GM21786 (cell line): ENCODE measurements around the gene ZBTB44.
"Not testable (repeated sequence)": the region's sequence is repeated elsewhere in the genome, so short reads cannot be mapped to it uniquely, and the experiment has no call there.

Experiments used
- ATAC-seq: cut with Tn5 transposase; IDR thresholded peaks from one replicate; pipeline ENCODE4 v1.9.1; 2021; ENCODE audit not compliant: unreplicated experiment

ZBTB44 gene, protein sequence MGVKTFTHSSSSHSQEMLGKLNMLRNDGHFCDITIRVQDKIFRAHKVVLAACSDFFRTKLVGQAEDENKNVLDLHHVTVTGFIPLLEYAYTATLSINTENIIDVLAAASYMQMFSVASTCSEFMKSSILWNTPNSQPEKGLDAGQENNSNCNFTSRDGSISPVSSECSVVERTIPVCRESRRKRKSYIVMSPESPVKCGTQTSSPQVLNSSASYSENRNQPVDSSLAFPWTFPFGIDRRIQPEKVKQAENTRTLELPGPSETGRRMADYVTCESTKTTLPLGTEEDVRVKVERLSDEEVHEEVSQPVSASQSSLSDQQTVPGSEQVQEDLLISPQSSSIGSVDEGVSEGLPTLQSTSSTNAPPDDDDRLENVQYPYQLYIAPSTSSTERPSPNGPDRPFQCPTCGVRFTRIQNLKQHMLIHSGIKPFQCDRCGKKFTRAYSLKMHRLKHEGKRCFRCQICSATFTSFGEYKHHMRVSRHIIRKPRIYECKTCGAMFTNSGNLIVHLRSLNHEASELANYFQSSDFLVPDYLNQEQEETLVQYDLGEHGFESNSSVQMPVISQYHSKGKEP

DNA sequence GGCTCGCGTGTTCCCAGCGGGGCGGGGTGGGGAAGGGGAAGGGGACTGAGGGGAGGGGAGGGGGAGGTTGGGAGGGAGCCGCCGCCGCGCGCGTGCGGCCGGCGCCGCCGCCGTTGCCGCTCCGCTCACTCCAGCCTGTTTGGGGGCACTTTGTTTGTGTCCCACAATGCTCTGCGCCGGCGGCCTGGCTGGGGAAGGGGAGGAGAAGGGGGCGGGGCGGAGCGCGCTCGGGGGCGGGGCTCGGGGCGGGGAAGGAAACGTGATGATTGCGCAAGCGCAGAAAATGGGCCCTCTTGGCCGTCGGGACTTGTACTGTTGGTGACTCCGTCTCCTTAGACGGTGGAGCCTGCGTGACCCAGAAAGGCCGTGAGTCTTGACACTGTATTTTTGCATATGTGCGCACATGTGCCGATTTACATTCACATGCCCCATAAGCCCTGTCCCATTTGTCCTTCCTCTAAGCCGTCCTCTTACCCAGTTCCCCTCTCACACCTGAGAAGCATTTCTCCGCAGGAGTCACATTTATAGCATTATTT lies at the start of gene ZBTB44:
Gene ZBTB44 (minus strand): TSS at position 168 of the 536 bp plus-strand sequence. CDS start 53,044 bp downstream, outside the sequence.
- peak; percentile 50 for ATAC-seq

DNA sequence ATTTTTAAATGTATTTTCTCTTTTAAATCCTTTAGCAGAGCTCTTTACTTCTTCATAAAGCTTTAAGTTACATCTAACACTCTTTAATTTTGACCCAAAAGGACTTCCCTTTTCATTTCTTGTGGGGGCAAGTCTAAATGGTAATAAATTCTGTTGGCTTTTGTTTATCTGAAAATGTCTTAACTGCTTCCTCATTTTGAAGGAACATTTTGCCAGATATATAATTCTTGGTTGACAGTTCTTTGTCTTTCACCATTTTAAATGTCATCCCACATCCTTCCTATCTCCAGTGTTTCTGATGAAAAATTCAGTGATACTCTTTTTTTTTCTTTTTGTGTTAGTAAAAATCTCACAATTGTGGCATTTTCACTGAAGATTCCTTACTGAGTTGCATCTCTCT lies 44.7 kb upstream of the ZBTB44 start:
- ATAC-seq = no peak

DNA sequence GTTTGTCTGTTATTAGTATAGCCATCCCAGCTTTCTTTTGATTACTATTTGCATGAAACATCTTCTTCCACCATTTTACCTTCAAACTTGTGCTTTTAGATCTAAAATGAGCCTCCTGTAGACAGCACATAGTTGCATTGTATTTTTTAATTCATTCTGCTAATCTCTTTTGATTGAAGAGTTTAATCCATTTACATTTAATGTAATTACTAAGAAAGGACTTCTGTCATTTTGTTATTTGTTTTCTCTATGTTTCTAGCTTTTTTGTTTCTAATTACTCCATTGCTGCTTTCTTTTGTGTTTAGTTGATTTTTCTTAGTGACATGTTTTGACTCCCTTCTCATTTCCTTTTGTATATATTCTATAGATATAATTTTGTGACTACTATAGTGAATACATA lies 43.7 kb upstream of the ZBTB44 start:
- no peak for ATAC-seq

DNA sequence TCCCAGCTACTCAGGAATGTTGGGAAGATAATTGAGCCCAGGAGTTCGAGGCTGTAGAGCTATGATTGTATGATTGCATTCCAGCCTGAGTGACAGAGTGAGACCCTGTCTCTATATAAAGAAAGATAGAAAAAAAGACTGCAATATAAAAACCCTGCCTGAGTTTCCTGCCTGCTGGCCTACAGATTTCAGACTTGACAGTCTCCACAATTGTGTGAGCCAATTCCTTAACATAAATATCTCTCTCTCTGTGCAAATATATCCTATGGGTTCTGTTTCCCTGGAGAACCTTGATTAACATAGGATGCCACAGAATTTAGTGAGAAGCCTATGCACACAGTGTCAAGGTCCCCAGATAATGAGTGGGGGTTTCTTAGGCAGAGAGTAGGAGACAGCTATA lies 32.5 kb upstream of the ZBTB44 start:
- ATAC-seq = no peak

DNA sequence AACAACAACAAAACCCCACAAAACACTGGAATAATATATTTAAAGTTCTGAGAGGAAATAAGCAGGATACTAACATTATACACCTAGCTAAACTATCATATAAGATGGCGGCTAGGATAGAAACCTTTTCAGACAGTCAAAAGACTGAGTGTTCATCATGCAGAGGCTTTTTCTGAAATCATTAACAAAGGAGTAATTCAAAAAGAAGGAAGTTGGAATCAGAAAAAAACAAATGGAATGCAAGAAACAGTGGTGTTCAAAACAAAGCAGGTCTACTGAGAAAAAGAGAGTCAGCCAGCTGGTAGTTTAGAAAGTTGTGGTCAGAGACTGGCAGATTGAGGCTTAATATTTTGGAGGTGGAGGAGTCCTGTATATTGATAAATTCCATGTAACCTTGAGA lies 30.1 kb upstream of the ZBTB44 start:
- ATAC-seq = no peak

DNA sequence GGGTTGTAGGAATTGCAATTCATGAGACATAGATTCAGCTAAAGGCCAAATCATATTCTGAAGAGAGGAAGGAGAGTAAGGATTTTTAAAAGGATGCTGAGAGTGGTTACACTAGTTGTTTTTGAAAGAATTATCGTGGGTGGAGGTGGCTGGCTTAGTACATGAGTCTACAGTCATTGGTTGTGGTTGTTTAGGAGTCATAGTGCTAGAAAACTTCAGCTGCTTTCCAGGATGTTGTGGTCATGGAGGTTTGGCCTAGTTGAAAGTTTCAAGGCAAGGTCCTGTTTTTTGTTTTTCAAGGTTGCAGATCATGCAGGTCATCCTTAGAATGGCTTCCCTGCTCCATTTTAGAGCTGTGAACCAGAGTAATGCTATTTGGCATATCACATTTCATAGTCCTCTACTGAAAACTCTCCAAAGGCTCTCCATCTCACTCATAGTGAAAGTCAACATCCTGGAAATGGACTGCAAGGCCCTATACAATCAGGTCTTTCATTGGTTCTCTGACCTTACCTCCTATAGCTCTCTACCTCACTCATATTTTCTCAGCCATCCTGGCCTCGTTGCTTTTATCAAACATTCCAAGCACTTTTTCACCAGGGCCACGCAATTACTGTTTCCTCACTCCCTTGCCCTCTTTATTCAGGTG lies 26.1 kb upstream of the ZBTB44 start:
- ATAC-seq = no peak

DNA sequence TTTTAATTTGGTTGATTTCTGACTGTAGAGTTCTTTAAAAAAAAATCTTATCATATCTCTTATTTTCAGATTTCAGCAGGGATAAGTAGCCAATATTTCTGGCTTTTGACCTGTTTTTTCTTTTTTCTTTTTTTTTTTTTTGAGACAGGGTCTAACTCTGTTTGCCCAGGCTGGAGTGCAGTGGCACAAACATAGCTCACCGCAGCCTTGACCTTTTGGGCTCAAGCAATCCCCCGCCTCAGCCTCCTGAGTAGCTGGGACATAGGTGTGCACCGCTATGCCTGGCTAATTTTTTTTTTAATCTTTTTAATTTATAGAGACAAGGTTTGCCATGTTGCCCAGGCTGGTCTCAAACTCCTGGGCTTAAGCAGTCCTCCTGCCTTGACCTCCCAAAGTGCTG lies 23.9 kb upstream of the ZBTB44 start:
- no peak for ATAC-seq

DNA sequence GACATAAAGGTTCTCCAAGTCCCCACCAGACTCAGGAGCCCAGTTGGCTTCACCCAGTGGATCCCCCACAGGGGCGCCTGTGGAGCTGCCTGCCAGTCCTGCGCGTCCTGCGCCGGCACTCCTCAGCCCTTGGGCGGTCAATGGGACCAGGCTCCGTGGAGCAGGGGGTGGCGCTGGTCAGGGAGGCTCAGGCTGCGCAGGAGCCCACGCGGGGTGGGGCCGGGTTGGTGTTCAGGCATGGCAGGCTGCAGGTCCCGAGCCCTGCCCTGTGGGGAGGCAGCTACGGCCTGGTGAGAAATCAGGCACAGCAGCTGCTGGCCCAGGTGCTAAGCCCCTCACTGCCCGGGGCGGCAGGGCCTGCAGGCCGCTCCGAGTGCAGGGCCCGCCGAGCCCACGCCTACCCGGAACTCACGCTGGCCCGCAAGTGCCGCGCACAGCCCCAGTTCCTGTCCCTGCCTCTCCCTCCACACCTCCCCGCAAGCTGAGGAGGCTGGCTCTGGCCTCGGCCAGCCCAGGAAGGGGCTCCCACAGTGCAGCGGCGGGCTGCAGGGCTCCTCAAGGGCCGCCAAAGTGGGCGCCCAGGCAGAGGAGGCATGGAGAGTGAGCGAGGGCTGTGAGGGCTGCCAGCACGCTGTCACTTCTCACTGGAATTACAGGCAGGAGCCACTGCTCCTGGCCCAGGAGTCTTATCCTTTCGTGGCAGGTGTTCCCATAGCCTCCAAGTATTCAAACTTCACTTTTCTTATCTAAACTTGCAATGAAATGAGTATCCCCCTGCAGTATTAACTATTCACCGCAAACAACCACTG lies 22.8 kb upstream of the ZBTB44 start:
- ATAC-seq = no peak

DNA sequence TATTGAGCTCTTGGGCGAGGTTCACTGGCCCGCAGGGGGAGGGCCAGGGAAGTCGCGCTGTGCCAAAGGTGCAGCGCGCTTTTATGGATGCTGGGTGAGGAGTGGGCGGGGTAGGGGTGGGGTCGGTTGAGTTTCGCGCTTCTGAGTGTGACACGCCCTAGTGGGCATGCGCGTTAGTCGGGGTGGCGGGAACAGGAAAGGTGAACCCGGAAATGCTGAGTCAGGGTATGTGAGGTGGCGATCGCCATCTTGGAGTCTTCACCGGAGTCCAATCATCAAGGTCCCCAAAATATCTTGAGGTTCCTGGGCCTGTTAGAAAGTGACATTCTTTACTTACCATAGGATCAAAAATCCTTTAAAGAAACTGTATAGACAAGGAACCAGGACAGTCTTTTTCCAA lies 16.7 kb upstream of the ZBTB44 start:
- not testable (repeated sequence) for ATAC-seq

DNA sequence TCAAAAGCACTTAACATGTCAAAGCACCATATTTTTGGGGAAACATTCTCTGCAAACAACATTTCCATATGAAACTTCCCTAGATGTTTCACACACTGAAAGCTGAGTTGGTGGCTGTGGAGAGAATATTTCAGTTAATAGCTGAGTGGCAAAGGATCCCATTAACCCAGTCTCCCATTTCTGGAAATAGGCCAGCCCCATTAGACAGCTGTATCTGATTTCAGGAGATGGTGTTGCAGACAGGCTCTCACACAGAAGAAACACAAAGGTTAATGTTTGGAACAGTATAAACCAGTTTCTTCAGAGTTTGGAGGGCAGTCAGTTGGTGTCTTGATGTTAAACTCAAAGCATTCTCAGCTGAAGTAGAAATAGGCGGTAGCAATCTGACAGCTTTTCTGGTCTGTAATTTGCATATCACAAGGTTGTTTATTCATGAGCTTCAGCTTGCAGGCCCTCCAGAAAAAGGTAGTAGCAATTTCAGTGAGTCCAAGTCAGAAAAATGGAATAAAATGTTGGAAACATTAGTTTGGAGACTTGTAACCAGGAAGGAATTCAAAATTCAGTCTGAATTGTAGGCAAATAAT lies 15.5 kb upstream of the ZBTB44 start:
- ATAC-seq = no peak

DNA sequence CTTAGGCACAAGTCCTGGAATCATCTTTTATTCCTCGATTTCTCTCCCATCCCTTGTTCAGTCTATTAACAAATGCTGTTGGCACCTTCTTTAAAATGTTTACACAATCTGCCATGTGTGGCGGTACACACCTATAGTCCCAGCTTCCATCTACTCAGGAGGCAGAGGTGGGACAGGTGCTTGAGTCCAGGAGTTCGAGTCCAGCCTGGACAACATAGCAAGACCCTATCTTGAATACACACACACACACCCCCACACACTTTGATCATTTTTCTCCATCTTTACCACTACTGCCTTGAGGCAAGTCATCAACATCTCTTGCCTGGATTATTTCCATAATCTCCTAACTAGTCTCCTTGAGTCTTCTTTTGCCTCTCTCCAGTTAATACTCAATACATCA lies 13.7 kb upstream of the ZBTB44 start:
- no peak for ATAC-seq

DNA sequence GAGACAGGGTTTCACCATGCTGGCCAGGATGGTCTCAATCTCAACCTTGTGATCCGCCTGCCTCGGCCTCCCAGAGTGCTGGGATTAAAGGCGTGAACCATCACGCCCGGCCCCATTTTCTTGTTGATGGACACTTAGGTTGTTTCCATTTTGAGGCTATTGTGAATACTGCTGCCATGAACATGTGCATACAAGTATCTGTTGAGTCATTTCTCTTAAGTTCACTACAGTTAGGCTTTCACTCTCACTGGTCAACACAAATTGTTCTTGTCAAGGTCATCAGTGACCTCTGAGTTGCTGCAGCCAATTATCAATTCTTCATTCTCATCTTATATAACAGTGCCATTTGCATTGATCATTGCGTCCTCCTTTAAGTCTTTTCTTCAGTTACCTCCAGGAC lies 13.0 kb upstream of the ZBTB44 start:
- ATAC-seq = no peak

DNA sequence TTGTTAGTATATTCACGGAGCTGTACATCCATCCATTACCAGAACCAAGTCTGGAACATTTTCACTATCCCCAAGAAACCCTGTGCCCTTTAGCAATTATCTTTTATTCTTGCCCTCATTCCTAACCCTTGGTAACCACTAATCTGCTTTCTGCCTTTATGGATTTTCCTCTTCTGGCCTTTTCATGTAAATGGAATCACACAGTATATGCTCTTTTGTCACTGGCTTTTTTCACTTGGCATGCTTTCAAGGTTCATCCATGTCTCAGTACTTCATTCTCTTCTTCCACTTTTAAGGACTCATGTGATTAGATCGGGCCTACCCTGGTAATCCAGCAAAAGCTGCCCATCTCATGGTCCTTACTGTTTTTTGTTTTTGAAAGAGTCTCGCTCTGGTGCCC lies 11.0 kb upstream of the ZBTB44 start:
- ATAC-seq = no peak

DNA sequence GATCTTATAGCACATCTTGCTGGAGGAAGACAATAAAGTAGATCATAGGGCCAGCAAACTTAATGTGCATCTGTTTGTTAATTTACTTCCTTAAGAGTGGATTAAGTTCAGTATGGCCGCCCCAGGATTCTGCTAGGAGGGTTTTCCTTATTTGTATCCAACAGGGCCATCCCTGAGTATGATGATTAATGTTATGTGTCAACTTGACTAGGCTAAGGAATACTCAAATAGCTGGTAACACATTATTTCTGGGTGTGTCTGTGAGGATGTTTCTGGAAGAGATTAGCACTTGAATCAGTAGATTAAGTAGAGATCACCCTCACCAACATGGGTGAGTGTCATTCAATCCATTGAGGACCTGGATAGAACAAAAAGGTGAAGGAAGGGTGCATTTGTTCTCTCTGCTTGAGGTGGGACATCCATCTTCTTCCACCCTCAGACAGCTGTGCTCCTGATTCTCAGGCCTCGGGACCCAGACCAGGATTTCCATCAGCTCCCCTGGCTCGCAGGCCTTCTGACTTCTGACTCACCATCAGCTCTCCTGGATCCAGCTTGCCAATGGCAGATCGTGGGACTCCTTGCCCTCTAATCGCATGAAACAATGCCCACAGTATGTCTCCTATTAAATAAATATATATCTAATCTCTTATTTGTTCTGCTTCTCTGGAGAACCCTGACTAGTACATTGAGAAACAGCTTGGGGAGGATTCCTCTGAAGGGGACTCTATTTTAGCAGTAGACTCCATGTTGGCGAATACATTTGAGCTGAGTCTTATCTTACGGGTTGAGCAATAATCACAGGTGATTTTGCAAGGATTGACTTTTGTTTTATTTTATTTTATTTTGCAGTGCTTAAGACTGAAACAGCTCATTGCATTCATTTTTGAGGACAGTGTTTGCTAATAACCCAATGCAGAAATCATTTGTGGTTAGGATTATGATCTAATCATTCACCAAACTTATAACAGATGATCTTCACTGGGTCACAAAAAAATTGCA lies 9.0 kb upstream of the ZBTB44 start:
- ATAC-seq = no peak

DNA sequence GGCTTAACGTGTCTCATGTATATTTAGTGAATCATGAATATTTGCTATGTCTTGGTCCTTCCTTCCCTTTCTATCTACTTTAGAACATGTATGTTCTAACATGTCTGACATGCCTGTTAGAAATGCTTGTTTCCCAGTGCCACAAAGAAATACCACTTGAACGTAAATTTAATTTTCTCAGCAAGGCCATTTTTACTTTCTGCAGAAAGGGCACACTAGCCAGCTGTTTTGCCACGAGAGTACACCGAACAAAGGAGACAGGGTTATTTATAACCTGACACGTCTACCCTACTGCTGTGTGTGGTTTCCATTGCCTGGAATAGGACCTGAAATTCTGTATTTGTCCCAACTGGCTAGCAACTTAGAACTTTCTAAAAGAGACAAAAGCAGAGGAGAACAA lies 7.4 kb upstream of the ZBTB44 start:
- no peak for ATAC-seq

DNA sequence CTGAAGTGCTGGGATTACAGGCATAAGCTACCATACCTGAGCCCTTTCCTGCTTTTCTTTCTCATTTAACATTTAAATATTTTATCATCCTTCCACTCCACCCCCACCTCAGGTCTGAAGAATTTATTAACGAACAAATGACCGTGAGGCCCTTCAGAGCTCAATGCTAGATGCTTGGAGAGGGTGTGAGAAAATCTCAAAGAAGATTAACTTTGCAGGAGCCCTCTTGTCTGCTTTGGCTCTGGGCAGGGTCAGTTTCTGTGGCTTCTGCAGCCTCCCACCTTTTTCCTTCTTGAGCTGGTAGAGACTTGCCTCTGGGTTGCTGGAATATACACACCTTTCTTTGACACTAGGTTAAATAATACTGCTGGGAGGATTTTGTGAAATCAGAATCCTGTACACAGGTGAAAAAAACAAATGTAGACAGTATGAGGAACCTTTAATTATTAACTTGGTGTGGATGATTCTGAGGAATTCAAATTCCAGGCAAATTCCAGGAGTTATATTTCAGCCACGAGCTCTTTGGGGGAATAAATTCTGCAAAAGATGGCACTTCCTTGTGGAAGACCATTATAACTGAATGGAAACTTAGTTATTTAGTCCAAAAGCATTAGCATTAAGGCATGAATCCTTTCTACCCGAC lies 3.4 kb upstream of the ZBTB44 start:
- ATAC-seq = no peak

DNA sequence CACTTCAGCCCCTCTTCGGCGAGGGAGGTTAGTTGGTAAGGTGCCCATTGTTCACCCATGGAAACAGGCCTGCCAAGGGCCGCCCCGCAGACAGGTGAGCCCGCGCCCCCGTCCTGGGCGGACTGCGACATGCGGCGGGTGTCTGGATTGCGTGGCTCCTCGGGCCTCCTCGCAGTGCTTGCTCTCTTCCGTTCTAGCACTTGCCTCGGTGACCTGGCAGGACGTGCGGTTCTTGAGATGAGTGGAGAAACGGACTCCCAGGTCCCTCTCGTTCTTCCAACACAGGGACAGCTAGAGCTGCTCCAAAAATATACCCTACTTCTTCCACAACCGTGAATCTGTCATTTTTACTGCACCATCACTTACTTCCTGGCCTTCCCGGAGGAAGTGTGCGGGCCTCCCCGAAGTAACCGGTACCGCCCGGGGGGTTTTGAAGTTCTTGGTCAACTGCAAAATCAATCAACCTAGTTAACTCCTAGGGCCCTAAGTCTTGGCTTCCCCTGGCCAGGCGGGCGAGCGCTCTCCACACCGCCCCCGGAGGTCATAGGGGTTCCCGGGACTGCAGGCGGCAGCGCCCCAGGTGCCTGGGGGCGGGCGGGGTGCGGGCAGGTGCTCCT lies 745 bp upstream of the ZBTB44 start:
- peak; percentile 33 for ATAC-seq

DNA sequence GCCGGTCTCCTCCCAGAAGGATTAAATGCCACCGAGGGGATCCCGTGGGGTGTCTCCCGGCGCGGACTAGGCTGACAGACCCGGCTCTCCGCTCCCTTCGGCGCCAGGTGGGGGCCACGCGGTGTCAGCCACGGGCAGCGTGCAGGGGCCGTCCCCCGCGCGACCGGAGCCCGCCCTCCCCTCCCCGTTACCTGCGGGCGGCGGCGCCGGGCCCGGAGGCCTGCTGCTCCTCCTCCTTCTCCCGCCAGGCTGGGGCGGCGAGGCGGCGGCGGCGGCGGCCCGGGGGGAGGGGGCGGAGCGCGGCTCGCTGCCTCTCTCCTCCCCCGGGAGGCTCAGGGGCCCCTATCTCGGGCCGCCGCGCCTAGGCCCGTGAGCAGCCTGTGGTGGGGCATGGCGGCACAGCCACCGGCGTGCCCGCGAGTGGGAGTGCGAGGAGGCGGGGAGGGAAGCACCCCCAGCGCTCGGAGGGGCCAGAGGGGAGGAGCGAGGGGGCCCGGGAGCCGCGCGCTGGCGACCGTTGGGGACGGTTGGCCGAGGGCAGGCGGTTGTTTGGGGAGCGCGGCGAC lies 450 bp downstream of the ZBTB44 start:
- ATAC-seq = peak; percentile 42
